K562 (cell line): ENCODE measurements around the gene ADAP1. TPM values are rescaled to one million over a fixed set of nuclear protein-coding genes. Genes with fewer than 3 reads are reported as not detected.

Experiments
- ATAC-seq: fragments of 200-7000 bp; cut with Tn5 transposase; 3 replicates; pipeline ENCODE4 v1.9.1; 2020; ENCODE audit warnings: moderate library complexity
- BruUV-seq: library from RNA; stranded (reverse); fragments of 400-500 nt; replicated peaks from 2 replicates; lab custom pipeline; 2021; lab: Mats Ljungman, UMichigan
- CTCF ChIA-PET: fragments of 300-600 bp; formaldehyde crosslinking; extraction: SDS; loops from one replicate; lab custom pipeline; 2021; ENCODE audit warnings: low intra/inter-chr PET ratio; lab: Yijun Ruan, JAX
- POLR2A ChIA-PET: fragments of 300-600, 350-650 bp; sonication (Branson Sonifier 250); formaldehyde crosslinking; extraction: SDS; loops from one replicate; lab custom pipeline; 2021; ENCODE audit warnings: antibody characterized with exemption, inconsistent platforms; lab: Yijun Ruan, JAX
- DNase-seq, 4 experiments: peaks; one replicate each; pipeline versions ENCODE4 v3.0.0 to v3.0.0-alpha.2; 2011 to 2018; ENCODE audit warnings: low spot score in 3 of 4, mixed read lengths in 3 of 4; ENCODE audit errors: extremely low read depth in 1 of 4
- FAIRE-seq: peaks from 2 replicates; lab custom pipeline; 2011; peaks lifted over from hg19 to GRCh38; lab: Jason Lieb, UNC
- H2AFZ ChIP-seq: 2 replicates; pipeline ENCODE4 v1.6.0; 2011; ENCODE audit warnings: low read depth, low read length, control low read depth, inconsistent platforms
- H3K27ac ChIP-seq: fragments of 200-600 bp; 3 replicates; pipeline ENCODE4 v1.8.0; 2011; ENCODE audit warnings: low read depth, mild to moderate bottlenecking, control low read depth, inconsistent platforms, low read length, moderate library complexity, mixed read lengths; ENCODE audit errors: extremely low read depth
- H3K27me3 ChIP-seq, 2 experiments: fragments of 300-600 bp in 1 of 2; 2 replicates in 1 of 2; 3 replicates in 1 of 2; pipeline versions ENCODE4 v1.6.0 to v1.8.0; 2011; ENCODE audit warnings: inconsistent platforms in 2 of 2, low read length in 2 of 2, mild to moderate bottlenecking in 1 of 2, mixed read lengths in 1 of 2, moderate library complexity in 1 of 2; ENCODE audit not compliant: control insufficient read depth in 2 of 2, insufficient read depth in 2 of 2
- H3K36me3 ChIP-seq: fragments of 300-600 bp; 3 replicates; pipeline ENCODE4 v1.8.0; 2011; ENCODE audit warnings: mild to moderate bottlenecking, low read length, inconsistent platforms; ENCODE audit not compliant: control insufficient read depth, insufficient read depth
- H3K4me1 ChIP-seq, 2 experiments: fragments of 200-600 bp in 1 of 2; replicated peaks in 1 of 2; 2 replicates in 1 of 2; 3 replicates in 1 of 2; pipeline versions ENCODE4 v1.5.1 to v1.8.0; 2011; ENCODE audit warnings: inconsistent platforms in 2 of 2, low read length in 2 of 2, mild to moderate bottlenecking in 1 of 2, mixed read lengths in 1 of 2, moderate library complexity in 1 of 2; ENCODE audit not compliant: control insufficient read depth in 2 of 2, insufficient read depth in 2 of 2
- H3K4me2 ChIP-seq: 2 replicates; pipeline ENCODE4 v1.6.1; 2011; ENCODE audit warnings: low read length, control low read depth, inconsistent platforms, mixed read lengths; ENCODE audit not compliant: insufficient read depth
- H3K4me3 ChIP-seq: fragments of 200-600 bp; sonication (generic), shearing (Covaris generic); 2 replicates; pipeline ENCODE4 v1.5.1; 2016; ENCODE audit warnings: control low read depth, inconsistent platforms
- H3K79me2 ChIP-seq: fragments of 200-600 bp; 3 replicates; pipeline ENCODE4 v1.8.0; 2011; ENCODE audit warnings: low read length, inconsistent platforms; ENCODE audit not compliant: control insufficient read depth, insufficient read depth
- H3K9ac ChIP-seq, 2 experiments: 2 replicates each; pipeline versions ENCODE4 v1.6.0 to v1.6.1; 2011; ENCODE audit warnings: low read depth in 2 of 2, low read length in 2 of 2, control low read depth in 1 of 2, inconsistent platforms in 1 of 2, mild to moderate bottlenecking in 1 of 2, mixed read lengths in 1 of 2; ENCODE audit not compliant: insufficient read depth in 1 of 2
- H3K9me1 ChIP-seq: one replicate; pipeline ENCODE4 v1.6.0; 2011; ENCODE audit warnings: inconsistent platforms, mild to moderate bottlenecking, low read length, moderate library complexity; ENCODE audit not compliant: control insufficient read depth, insufficient read depth
- H3K9me3 ChIP-seq: replicated peaks from 2 replicates; pipeline ENCODE4 v1.5.1; 2011; ENCODE audit warnings: low read depth, low read length, inconsistent platforms; ENCODE audit not compliant: control insufficient read depth, insufficient read depth
- H4K20me1 ChIP-seq: replicated peaks from 2 replicates; pipeline ENCODE4 v1.6.1; 2011; ENCODE audit warnings: low read length, inconsistent platforms, mixed read lengths; ENCODE audit not compliant: control insufficient read depth, insufficient read depth
- ARID1B ChIP-seq: fragments of 450-650 bp; IDR thresholded peaks from 2 replicates; pipeline ENCODE4 v1.6.1; 2016; ENCODE audit warnings: antibody characterized with exemption, mild to moderate bottlenecking, inconsistent platforms
- BHLHE40 ChIP-seq: IDR thresholded peaks from 2 replicates; pipeline ENCODE4 v1.6.1; 2011; ENCODE audit warnings: low read length, improper control_type of control experiment
- CBFA2T2 ChIP-seq: fragments of 450-650 bp; conservative IDR thresholded peaks from 2 replicates; pipeline ENCODE4 v1.6.1; 2017; ENCODE audit warnings: mild to moderate bottlenecking
- FIP1L1 ChIP-seq: fragments of 200-400 bp; formaldehyde crosslinking; IDR thresholded peaks from 2 replicates; pipeline ENCODE4 v1.6.1; 2018; ENCODE audit warnings: mild to moderate bottlenecking, low read depth, low read length; ENCODE audit not compliant: poor library complexity, severe bottlenecking
- HDAC3 ChIP-seq: fragments of 450-650 bp; IDR thresholded peaks from 2 replicates; pipeline ENCODE4 v1.6.1; 2018; ENCODE audit warnings: borderline replicate concordance, mild to moderate bottlenecking, moderate library complexity; ENCODE audit not compliant: partially characterized antibody
- KAT8 ChIP-seq: fragments of 450-650 bp; IDR thresholded peaks from 2 replicates; pipeline ENCODE4 v1.6.1; 2016; ENCODE audit warnings: low read depth, mild to moderate bottlenecking
- KDM5B ChIP-seq: fragments of 200-600 bp; sonication (generic); IDR thresholded peaks from 2 replicates; pipeline ENCODE4 v1.6.1; 2012; ENCODE audit warnings: low read depth, mild to moderate bottlenecking, moderate library complexity, low read length, control low read depth, inconsistent platforms; ENCODE audit not compliant: insufficient replicate concordance
- NFXL1 ChIP-seq: fragments of 450-650 bp; formaldehyde crosslinking; IDR thresholded peaks from 2 replicates; pipeline ENCODE4 v1.4.0; 2021; ENCODE audit warnings: mild to moderate bottlenecking
- ZNF764 ChIP-seq: fragments of 250-450 bp; sonication (Bioruptor Pico); IDR thresholded peaks from 2 replicates; pipeline ENCODE4 v1.4.0; 2020; ENCODE audit warnings: low read depth, mild to moderate bottlenecking, moderate library complexity
- WGBS: fragments of 100-300 bp; shearing (Covaris generic); methylation state at CpG from one replicate; pipeline ENCODE4 v1.1.6; 2016; ENCODE audit warnings: low coverage, mixed read lengths; ENCODE audit not compliant: insufficient coverage; ENCODE audit errors: missing lambda C conversion rate; 5-methylcytosine and 5-hydroxymethylcytosine counted together
- in situ Hi-C: fragments of 300-500 bp; cut with MboI; formaldehyde crosslinking; loops from 4 replicates; pipeline ENCODE4 v1.15.0; 2018; ENCODE audit warnings: inconsistent platforms, mixed read lengths
- intact Hi-C: fragments of 100-400 bp; cut with micrococcal nuclease; formaldehyde crosslinking; loops from 2 replicates; pipeline ENCODE4 v1.14.2; 2022
- polyA plus RNA-seq, 8 experiments: library from polyadenylated mRNA; depleted of rRNA in 4 of 8; stranded (reverse) in 5 of 8; unstranded in 3 of 8; fragments of >200 nt; fragmentation: Nextera tagmentation in 2 of 8; fragmentation: Illumina TruSeq in 1 of 8; extraction: Ambion mirVana in 2 of 8; extraction: Trizol in 1 of 8; gene quantifications; 2 replicates each; pipeline versions ENCODE4 v1.2.1 to v1.2.3, GENCODE V29; 2011 to 2014; ENCODE audit warnings: inconsistent platforms in 1 of 8, missing spikeins in 1 of 8
- total RNA-seq, 7 experiments: library from RNA; depleted of rRNA in 6 of 7; stranded (reverse); fragments of >200 nt in 6 of 7; fragmentation: Illumina TruSeq in 2 of 7; extraction: Trizol in 2 of 7; gene quantifications; 2 replicates each; pipeline versions ENCODE4 v1.2.1 to v1.2.3, GENCODE V29; 2011 to 2021; ENCODE audit warnings: low replicate concordance in 1 of 7
- TF ChIP-seq, protein P1 (sequence below): sonication (generic); formaldehyde crosslinking; IDR thresholded peaks from 2 replicates; pipeline ENCODE4 v1.8.0; 2022; ENCODE audit warnings: mild to moderate bottlenecking, missing genetic modification reagents, borderline replicate concordance

The ADAP1 gene
- total and polyA plus RNA-seq, 9 of the 15 experiments (the other 6 are each of a cell fraction or from before 2014, with no cell fraction given), result 0.27 to 1.4 (median 0.52) TPM; not detected in 3

DNA sequence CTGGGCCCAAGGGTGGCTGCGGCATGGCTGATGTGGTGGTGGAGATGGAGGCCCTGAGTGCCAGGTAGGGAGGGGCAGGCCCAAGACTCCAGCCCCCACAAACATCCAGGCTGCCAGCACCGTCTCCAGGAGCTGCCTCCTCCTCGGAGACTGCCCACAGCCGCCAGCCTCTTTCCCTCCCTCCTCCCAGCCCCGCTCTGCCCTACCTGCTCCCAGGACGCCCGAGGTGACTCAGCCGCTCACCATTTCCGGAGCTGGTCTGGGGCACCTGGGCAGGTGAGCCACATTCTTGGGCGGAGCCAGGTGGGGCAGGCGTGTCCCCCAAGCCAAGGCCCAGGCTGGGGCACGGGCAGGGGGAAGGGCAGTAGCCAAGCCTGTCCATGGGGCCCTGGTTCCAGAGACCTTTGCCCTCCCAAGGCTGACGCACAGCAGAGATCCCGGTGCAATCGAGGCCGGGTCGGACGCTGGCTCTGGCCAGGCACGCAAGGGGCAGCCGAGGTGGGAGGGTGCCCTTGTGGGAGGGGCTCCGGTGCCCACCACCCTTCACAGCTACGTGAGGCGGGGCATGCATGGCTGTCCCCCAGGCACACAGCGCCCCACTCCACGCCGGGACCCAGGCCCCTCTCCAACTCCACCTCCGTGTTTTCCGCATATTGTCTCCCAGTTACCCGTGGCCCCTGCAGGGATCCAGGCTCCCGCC lies 8.8 kb downstream of the ADAP1 start:
- no peak for TF ChIP-seq ARID1B
- no peak for TF ChIP-seq KAT8
- TF ChIP-seq NFXL1, result no peak
- no peak for TF ChIP-seq ZNF764 (CRISPR knock-in tag)
- no peak for TF ChIP-seq HDAC3
- TF ChIP-seq CBFA2T2, result no peak
- TF ChIP-seq, protein P1, sequence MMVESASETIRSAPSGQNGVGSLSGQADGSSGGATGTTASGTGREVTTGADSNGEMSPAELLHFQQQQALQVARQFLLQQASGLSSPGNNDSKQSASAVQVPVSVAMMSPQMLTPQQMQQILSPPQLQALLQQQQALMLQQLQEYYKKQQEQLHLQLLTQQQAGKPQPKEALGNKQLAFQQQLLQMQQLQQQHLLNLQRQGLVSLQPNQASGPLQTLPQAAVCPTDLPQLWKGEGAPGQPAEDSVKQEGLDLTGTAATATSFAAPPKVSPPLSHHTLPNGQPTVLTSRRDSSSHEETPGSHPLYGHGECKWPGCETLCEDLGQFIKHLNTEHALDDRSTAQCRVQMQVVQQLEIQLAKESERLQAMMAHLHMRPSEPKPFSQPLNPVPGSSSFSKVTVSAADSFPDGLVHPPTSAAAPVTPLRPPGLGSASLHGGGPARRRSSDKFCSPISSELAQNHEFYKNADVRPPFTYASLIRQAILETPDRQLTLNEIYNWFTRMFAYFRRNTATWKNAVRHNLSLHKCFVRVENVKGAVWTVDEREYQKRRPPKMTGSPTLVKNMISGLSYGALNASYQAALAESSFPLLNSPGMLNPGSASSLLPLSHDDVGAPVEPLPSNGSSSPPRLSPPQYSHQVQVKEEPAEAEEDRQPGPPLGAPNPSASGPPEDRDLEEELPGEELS (CRISPR knock-in tag), result no peak
- TF ChIP-seq FIP1L1, result no peak
- TF ChIP-seq KDM5B, result no peak
- TF ChIP-seq BHLHE40, result no peak
- H3K4me2 ChIP-seq, result no peak overlapping the region
- no peak overlapping the region for H3K27ac ChIP-seq
- in situ Hi-C loops (no loop called here), intact Hi-C loops (no loop called here)
- H3K27me3 ChIP-seq, result peaks cover 23 to 43% of the 10 kb centered on the region in 2 experiments
- WGBS, result 21% methylated on average over 13 of the region's 30 CpGs
- H3K9ac ChIP-seq, result no peak overlapping the region
- ATAC-seq (no peak; the same call in 2 of the 3 replicates), FAIRE-seq (no peak), DNase-seq (no peak)
- no TSS peak for BruUV-seq
- H3K36me3 ChIP-seq, result no peaks in the 10 kb centered on the region
- H3K4me1 ChIP-seq, result peaks cover 0 to 27% of the 10 kb centered on the region in 2 experiments; a peak in 2 of 5 replicates
- no peak overlapping the region for H2AFZ ChIP-seq
- ChIA-PET CTCF (no interaction called here), POLR2A (no interaction called here)
- no peaks in the 10 kb centered on the region for H3K79me2 ChIP-seq
- no peaks in the 10 kb centered on the region for H3K9me1 ChIP-seq
- H3K9me3 ChIP-seq, result no peaks in the 10 kb centered on the region
- 0 out of 2 replicates have a peak, but pooled peaks cover 6% of the 10 kb centered on the region for H4K20me1 ChIP-seq
- no peak overlapping the region for H3K4me3 ChIP-seq
